GM18858 (cell line): ENCODE data around the gene DHRS13.
"Not testable (repeated sequence)": the region's sequence is repeated elsewhere in the genome, so short reads cannot be mapped to it uniquely, and the experiment has no call there.

Experiments
- ATAC-seq: cut with Tn5 transposase; IDR thresholded peaks from one replicate; pipeline ENCODE4 v1.9.1; 2021; ENCODE audit not compliant: unreplicated experiment

DHRS13 gene

DNA sequence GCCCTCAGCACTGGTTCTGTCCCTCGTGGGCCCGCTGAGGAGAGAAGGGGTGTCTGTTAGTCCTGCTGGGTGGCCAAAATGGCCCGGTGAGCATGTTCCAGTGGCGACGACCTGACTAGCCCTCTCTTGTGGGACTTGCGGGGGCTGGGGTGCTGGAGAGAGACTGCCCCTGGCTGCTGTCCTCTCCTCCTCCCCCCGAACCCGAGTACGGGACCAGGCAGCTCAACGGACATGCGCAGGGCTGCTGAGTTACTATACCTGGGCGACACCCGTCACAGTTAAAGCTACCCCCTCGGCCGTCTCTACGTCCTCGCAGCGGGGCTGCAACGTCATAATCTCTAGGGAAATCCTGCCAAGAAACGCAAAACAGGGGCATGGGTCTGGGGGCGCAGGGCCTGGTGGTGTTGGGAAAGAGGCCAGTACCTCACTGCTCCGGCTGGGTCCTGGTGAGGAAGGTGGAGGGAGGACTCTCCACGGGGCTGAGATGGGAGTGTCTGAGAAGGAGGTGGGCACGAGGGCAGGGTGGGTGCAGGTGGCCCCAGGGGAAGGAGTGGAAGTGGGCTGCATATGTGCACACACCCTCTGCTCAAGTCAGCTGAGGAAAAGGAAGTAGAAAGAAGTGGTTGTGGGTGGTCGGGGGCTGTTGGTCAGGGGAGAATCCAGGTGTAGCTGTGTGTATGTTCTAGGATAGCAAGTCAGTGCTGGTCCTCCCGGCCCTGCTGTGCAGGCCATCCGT is 18.7 kb downstream of the DHRS13 start:
- ATAC-seq: no peak

DNA sequence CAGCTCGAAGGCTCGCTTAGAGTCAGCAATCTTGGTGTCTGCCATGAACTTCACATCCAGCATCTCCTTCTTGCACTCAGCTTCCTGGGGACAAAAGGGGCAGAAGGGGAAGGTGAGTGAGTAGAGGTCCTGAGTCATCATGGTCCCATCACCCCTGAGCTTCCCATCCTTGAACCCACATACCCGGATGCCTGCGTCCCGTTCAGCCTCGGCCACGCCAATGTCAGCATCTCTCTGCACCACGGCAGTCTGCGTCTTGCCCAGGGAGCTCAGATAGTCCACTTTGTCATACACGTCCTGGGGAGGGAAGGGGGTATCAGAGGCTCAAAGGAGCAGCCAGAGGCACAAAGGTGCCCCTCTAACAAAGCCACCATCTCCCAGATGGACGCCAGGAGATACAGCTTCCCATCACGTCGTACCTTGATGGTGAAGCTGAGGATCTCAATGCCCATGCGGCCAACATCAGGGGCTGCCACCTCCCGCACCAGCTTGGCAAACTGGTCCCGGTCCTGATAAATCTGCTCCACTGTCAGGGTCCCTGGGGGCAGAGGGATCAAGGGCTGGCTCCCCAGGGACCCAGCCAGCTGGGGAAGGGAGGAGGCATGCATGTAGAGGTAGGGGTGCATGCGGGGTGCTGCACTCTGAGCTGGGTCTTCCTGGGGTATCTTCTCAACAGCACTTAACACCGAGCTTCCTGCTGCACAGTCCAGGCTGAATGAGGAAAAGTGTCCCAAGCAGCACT is 20.6 kb downstream of the DHRS13 start:
- ATAC-seq: no peak

DNA sequence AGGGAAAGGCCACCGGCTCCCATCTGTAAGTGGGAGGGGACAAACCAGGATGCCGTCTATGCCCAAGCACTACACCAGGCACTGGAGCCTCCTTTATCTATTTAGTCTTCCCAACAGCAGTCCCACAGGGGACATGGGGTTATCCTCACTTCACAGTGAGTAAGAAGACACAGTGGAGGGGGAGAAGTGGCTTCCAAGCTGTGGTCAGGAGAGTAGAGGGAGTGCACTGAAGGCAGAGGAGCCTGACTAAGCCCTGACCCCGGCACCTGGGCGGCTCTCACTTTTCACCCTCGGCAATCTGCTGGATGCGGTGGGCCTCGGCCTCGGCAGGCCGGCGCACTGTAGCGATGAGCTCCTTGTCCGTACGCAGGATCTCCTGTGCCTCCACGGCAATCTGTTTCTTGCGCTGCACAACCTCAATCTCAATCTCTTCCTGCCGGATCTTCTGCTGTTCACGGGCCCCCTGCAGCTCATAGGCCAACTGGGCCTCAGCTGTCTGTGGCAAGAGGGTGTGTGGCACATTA is 21.3 kb downstream of the DHRS13 start:
- no peak for ATAC-seq

DNA sequence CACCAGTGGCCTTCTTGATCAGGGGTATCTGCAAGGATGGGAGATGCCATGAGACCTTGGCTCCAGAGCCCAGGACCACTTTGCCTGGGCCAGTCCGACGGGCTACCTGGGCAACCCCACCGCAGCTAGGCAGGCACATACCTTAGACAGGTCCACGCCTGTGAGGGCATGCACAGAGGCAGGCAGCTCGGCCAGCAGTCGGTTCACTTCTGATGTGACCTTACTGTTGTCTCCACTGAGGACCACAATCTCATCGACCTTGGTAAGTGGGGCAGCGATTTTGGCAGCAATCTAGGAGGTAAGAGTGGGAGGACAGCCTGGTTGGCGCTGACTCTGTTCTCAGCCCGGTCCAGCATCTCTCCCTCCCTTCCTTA is 22.3 kb downstream of the DHRS13 start:
- no peak for ATAC-seq

DNA sequence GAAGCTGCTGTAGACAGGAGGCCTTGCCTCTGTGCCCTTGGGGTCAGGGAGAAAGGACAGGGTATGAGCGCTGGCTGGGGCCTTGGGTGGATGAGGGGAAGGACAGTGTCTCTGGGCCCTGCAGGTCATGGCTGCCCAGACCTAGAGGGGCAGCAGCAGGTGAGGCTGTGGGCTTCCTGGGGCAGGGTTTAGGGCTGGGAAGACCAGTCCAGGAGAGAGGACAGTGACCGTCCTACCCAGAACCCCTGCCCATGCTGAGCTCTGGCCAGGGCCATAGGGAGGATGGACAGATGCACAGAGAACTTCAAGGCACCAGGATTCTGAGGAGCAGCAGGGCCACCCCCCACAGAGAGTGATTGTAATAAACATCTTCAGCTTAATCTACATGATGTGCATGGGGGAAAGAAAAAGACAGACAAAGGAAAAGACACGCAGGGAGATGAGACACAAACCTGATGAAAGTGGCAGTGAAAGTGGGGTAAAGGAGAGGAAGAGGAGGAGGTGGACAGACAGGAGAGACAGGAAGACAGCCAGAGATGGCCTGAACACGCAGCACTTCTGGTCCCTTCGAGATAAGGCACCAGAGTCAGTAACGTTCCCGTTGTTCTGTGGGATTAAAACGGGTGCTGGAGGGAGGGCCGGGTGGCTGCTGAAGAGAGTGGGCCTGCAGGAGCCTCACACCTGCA is 22.9 kb downstream of the DHRS13 start:
- no peak for ATAC-seq

DNA sequence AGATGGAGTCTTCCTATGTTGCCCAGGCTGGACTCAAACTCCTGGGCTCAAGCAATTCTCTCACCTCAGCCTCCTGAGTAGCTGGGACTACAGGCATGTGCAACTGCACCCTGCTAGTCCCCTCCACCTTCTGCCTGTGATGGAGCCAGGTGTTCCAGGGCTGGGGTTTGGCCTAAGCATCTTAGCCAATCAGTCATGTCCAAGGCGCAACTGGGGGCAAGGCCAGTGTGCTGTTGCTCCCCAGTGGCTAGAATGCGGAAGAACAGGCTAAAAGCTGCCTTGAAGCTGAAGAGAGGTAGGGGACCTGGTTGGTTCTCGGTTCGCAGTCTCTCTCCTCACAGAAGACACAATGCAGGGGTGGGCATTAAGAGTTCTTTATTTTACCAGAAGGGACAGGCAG is 23.9 kb downstream of the DHRS13 start:
- no peak for ATAC-seq

DNA sequence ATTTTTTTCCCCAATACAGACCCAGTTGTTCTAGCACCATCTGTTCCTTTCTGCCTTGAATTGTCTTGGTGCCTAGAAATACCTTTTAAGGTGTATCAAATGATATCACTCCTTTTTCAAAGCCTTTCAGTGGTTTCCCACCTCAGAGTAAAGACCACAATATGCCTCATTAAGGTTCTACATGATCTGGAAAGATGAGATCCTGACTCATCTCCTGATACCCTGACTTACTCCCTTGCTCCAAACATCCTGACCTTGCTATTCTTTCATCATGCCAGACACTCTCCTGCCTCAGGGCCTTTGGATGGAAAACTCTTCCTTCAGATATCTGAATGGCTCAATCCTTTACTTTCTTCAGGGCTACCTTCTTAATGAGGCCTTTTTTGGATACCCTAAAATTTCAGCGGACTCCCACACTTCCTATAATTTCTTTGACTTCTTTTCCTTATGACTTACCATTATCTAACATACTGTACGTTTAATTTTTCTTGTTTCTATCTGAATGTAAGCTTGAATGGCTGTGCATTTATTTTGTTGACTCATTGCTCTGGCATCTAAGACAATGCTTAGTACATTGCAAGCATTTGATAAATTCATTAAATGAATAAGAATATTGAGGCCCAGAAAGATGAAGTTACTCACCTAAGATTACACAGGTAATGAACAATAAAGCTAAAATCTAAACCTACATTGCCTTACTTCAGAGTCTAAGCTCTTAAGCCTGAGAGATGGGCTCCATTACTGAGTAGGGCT is 24.5 kb downstream of the DHRS13 start:
- no peak for ATAC-seq

DNA sequence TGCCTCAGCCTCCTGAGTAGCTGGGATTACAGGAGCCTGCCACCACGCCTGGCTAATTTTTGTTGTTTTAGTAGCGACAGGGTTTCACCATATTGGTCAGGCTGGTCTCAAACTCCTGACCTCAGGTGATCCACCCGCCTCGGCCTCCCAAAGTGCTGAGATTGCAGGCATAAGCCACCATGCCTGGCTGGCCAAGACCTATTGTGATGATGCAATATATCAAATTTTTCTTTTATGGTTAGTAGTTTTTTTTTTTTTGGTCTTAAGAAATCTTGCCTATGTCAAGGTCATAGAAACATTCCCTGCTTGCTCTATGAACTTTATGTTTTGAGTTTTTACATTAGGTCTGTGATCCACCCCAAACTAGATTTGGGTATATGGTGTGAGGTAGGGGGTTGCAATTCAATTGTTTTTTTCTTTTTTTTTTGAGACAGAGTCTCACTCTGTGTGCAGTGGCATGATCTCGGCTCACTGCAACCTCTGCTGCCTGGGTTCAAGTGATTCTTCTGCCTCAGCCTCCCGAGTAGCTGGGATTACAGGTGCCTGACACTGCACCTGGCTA is 25.6 kb downstream of the DHRS13 start:
- not testable (repeated sequence) for ATAC-seq

DNA sequence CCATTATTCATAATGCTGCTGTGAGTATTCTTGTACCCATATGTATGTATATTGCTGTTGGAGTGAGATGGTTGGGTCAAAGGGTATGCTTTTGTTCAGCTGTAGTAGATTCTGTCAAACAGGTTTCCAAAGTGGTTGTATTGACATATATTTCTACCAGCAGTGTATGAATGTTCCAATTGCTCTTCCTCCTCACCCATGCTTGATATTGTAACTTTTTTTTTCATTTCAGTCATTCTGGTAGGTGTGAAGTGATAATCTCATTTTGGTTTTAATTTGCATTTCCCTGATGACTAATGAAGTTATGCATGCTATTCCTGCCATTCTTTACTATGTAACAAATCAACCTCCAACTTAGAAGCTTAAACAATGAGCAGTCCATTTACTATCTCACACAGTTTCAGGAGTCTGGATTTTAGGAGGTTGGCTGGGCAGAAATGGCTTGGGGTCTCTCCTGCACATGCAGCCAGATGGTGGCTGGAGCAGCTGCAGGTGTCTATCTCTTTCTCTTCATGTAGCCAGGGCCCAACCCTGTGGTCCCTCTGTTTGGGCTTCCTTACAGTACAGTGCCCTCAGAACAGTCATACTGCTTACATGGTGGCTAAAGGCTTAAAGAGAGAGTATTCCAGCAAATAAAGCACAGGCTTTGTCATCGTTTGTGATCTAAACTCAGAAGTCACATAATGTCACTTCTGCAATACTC is 26.9 kb downstream of the DHRS13 start:
- no peak for ATAC-seq

DNA sequence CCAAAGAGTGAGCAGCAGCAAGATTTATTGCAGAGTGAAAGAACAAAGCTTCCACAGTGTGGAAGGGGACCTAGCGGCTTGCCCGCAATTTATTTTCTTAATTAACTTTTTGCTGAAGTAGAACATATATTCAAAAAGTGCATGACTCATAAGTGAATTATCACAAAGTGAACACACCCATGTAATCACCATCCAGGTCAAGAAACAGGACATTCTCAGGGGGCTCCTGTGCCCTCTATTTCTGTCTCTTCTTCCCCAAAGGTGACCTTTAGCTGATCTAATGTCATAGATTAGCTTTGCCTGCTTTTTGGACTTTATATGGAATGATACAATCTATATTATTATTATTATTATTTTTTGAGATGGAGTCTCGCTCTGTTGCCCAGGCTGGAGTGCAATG is 28.1 kb downstream of the DHRS13 start:
- ATAC-seq: no peak

DNA sequence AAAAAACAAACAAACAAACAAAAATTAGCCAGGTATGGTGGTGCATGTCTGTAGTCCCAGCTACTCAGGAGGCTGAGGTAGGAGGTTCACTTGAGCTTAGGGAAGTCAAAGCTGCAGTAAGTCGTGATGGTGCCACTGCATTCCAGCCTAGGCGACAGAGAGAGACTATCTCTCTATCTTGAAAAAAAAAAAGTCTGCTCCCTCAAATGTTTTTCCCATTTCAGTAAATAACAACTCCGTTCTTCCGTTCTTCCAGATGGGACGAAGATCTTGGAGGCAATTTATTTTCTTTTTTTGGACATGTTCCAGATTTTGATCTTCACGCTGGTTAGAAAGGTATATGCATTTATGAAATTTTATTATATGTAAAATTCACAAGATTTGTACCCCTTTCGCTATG is 29.0 kb downstream of the DHRS13 start:
- ATAC-seq: no peak

DNA sequence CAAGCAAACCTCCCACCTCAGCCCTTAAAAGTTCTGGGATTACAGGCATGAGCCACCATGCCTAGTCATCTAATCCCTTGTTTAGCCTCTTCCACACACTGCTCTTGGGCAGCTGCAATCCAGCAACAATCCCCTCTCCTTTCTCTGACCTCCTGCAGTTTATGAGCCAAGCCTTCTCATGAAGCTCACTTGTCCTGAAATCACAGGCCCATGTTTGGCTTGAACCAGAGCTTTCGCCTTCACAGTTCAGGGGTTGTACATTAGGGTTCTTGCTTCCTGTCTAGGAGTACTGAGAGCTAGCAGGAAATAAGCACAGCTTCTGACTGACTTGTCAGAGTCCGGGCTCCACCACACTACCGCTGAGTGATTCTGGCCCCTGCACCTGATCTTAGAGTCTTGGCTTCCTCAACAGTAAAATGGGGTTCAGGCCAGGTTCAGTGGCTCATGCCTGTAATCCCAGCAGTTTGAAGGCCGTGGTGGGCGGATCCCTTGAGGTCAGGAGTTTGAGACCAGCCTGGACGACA is 31.8 kb downstream of the DHRS13 start:
- ATAC-seq: peak; percentile 88

DNA sequence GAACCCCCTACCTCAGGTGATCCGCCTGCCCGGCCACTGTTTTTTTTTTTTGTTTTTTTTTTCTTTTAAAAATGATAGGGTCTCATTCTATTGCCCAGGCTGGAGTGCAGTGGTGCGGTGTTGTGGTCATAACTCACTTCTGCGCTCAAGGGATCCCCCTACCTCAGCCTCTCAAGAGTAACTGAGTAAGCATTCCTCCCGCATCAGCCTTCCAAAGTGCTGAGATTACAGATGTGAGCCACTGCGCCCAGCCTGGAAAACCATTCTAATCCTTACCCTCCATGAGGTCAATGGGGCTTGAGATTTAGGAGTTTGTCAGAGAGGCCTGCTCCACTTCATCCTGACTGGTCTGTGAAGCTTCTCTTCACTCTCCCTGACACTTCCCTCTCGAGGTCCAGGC is 35.6 kb downstream of the DHRS13 start:
- no peak for ATAC-seq

DNA sequence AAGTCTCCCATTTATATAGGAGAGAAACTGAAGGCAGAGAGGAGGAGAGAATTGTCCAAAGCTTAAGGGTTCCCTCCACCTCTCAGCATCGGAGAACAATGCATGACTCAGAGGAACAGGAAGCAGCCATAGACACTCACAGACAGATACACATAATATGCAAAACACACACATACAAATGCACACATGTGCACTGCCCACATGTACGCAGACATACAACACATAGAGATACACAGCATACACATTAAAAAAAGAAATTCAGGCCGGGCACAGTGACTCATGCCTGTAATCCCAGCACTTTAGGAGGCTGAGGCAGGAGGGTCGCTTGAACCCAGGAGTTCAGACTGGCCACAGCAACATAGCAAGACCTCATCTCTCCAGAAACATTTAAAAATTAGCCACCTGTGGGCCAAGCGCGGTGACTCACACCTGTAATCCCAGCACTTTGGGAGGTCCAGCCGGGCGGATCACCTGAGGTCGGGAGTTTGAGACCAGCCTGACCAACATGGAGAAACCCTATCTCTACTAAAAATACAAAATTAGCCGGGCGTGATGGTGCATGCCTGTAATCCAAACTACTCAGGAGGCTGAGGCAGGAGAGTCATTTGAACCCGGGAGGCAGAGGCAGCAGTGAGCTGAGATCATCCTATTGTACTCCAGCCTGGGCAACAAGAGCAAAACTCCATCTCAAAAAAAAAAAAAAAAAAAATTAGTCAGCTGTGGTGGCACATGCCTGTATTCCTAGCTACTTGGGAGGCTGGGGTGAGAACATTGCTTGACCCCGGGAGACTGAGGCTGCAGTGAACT is 36.7 kb downstream of the DHRS13 start:
- ATAC-seq: no peak

DNA sequence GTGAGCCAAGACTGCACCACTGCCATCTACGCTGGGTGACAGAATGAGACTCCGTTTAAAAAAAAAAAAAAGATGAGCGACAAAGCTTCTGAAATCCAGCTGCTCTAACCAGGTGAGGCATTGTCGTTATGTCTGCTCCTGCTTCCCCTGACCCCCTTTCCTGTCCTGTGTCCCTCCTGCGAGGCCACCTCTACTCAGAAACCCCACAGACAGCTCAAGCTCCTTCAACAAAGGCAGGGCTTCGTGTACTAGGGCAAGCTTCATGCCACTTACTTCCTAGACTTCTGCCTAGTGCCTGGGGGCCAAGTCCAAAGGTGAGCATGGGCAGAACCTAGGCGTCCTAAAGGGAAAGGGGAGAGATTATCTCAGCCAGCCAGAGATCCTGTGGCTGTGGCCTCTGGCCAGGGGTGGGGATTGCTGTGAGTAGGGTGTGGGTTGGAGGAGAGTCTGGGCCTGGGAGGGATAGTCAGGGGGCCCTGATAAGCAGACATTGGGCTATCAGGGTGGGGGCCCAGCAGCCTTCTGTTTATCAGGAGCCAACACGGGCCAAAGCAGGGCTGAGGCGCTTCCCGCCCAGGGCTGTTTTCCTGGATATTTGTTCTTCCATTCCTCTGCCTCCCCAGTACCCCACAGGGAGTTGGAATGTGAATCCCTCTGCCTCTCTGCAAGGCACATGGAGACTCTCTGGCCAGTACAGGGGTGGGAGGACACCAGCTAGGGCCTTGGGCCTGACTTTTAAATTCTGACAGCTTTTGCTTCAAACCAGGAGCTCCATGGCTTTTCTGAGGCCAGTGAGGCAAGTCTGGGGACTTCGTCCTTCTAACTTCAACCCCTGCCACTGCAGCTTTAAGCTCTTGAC is 37.7 kb downstream of the DHRS13 start:
- no peak for ATAC-seq

DNA sequence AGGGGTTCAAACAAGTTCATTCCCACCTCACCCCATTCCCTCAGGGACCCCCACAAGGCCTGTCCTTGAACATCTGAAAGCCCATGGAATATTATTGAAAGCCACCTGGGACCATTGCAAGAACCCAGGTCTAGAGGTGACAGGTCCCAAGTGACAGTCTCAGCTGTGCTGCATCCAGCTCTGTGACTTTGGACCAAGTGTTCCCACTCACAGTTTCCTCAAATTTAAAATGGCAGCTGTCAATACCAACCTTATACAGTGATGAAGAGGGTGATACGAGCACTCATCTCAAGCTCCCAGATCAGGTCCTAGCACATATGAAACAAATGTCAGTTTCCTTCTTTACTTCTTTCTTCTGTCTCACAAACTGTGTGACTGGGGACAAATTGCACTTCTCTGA is 38.9 kb downstream of the DHRS13 start:
- ATAC-seq: no peak

DNA sequence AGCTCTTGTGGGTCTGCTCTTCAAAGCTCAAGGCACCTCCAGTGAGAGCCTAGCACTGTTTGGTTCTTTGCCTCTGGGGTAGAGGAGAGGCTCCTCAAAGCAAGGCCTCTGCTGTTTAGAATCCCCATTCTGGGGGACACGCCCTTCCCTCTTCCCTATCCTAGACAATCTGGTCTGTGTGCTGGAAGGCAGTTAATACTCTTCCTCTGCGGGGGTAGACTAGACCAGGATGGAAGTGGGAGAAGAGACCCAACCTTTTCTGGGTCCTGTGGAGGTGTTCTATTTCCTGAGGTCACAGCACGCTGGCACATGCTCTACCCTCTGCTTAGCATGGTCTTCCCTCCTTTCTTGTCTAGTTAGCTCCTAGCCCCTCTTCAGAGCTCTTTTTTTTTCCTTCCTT is 40.3 kb downstream of the DHRS13 start:
- ATAC-seq: no peak
